ENCODE results near the gene TMEM238. TPM values are rescaled to one million over a fixed set of nuclear protein-coding genes. Genes with fewer than 3 reads are reported as not detected.

Gene TMEM238
- polyA plus RNA-seq, 1 donor from 2014 or later: not detected

DNA sequence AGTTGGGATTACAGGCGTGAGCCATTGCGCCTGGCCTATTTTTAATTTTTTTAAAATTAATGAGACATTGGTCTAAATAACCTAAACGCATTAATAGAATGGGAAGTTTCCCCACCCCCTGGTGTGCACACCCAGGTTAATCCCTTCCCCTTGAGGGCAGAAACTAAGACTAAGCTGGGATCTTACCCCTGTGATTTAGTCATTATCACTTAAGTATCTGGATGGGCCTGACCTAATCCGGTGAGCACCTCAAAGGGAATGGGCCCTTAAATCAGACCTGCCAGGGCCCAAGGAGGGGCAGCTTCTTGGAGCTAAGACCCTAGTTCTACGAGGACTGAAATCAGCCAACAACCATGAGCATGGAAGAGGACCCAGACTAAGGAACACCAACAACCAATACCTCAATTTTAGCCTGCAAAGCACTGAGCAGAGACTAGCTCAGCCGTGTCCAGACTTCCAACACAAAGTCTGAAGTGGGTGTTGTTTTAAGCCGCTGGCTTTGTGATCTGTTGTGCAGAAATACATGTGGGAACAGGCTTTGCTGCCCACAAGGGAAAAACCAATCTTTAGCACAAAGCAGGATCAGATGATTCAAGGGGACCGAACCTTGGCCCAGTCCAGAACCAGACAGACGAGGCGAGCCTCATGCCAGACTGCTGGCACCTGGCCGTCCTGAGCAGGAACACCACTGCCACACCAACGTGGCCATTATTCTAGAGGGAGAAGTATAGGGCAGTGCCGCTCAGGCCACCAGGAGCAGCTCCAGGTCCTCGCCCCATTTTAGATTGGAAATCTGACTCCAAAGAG lies 16.4 kb upstream of the TMEM238 start:
- Histone ChIP-seq H3K27ac (ENCODE audit: low read length) (no peak overlapping the region), H3K79me2 (replicated peaks; ENCODE audit: insufficient read depth, low read length) (peaks cover 2% of the 10 kb centered on the region), H3K9me2 (ENCODE audit: insufficient read depth, low read length) (no peaks in the 10 kb centered on the region), H3K4me3 (ENCODE audit: low read length) (no peak overlapping the region), H3K9ac (ENCODE audit: low read length) (no peak overlapping the region), H2AFZ (ENCODE audit: low read depth, low read length) (no peak overlapping the region), H3K4me2 (ENCODE audit: low read length) (no peak overlapping the region), H3K27me3 (ENCODE audit: insufficient read depth, low read depth, low read length) (no peaks in the 10 kb centered on the region), H3K36me3 (ENCODE audit: insufficient read depth, low read length) (no peaks in the 10 kb centered on the region), H3K9me3 (ENCODE audit: low read length) (no peaks in the 10 kb centered on the region), H4K20me1 (ENCODE audit: insufficient read depth) (no peaks in the 10 kb centered on the region), H3F3A (ENCODE audit: insufficient read depth, low read length, poor library complexity, severe bottlenecking) (no peaks in the 10 kb centered on the region)
- no peak for TF ChIP-seq MXI1 (conservative IDR thresholded peaks at IDR 0.05; ENCODE audit: poor library complexity, severe bottlenecking)
- no peak for TF ChIP-seq POLR2AphosphoS5 (IDR thresholded peaks at IDR 0.05)
- TF ChIP-seq, protein P1, sequence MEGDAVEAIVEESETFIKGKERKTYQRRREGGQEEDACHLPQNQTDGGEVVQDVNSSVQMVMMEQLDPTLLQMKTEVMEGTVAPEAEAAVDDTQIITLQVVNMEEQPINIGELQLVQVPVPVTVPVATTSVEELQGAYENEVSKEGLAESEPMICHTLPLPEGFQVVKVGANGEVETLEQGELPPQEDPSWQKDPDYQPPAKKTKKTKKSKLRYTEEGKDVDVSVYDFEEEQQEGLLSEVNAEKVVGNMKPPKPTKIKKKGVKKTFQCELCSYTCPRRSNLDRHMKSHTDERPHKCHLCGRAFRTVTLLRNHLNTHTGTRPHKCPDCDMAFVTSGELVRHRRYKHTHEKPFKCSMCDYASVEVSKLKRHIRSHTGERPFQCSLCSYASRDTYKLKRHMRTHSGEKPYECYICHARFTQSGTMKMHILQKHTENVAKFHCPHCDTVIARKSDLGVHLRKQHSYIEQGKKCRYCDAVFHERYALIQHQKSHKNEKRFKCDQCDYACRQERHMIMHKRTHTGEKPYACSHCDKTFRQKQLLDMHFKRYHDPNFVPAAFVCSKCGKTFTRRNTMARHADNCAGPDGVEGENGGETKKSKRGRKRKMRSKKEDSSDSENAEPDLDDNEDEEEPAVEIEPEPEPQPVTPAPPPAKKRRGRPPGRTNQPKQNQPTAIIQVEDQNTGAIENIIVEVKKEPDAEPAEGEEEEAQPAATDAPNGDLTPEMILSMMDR (IDR thresholded peaks at IDR 0.05; ENCODE audit: poor library complexity, severe bottlenecking): no peak
- TF ChIP-seq EZH2 (IDR thresholded peaks at IDR 0.05; ENCODE audit: borderline replicate concordance, insufficient read depth, low read length, poor library complexity, severe bottlenecking): no peak
- TF ChIP-seq EP300 (conservative IDR thresholded peaks at IDR 0.05; ENCODE audit: poor library complexity, severe bottlenecking): no peak
- TF ChIP-seq, protein P2, sequence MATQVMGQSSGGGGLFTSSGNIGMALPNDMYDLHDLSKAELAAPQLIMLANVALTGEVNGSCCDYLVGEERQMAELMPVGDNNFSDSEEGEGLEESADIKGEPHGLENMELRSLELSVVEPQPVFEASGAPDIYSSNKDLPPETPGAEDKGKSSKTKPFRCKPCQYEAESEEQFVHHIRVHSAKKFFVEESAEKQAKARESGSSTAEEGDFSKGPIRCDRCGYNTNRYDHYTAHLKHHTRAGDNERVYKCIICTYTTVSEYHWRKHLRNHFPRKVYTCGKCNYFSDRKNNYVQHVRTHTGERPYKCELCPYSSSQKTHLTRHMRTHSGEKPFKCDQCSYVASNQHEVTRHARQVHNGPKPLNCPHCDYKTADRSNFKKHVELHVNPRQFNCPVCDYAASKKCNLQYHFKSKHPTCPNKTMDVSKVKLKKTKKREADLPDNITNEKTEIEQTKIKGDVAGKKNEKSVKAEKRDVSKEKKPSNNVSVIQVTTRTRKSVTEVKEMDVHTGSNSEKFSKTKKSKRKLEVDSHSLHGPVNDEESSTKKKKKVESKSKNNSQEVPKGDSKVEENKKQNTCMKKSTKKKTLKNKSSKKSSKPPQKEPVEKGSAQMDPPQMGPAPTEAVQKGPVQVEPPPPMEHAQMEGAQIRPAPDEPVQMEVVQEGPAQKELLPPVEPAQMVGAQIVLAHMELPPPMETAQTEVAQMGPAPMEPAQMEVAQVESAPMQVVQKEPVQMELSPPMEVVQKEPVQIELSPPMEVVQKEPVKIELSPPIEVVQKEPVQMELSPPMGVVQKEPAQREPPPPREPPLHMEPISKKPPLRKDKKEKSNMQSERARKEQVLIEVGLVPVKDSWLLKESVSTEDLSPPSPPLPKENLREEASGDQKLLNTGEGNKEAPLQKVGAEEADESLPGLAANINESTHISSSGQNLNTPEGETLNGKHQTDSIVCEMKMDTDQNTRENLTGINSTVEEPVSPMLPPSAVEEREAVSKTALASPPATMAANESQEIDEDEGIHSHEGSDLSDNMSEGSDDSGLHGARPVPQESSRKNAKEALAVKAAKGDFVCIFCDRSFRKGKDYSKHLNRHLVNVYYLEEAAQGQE (IDR thresholded peaks at IDR 0.05; ENCODE audit: borderline replicate concordance): no peak
- no peak for TF ChIP-seq RAD21 (conservative IDR thresholded peaks at IDR 0.05)
- no peak for TF ChIP-seq TAF1 (IDR thresholded peaks at IDR 0.05; ENCODE audit: low read depth)
- TF ChIP-seq SMC3 (conservative IDR thresholded peaks at IDR 0.05; ENCODE audit: poor library complexity): no peak

DNA sequence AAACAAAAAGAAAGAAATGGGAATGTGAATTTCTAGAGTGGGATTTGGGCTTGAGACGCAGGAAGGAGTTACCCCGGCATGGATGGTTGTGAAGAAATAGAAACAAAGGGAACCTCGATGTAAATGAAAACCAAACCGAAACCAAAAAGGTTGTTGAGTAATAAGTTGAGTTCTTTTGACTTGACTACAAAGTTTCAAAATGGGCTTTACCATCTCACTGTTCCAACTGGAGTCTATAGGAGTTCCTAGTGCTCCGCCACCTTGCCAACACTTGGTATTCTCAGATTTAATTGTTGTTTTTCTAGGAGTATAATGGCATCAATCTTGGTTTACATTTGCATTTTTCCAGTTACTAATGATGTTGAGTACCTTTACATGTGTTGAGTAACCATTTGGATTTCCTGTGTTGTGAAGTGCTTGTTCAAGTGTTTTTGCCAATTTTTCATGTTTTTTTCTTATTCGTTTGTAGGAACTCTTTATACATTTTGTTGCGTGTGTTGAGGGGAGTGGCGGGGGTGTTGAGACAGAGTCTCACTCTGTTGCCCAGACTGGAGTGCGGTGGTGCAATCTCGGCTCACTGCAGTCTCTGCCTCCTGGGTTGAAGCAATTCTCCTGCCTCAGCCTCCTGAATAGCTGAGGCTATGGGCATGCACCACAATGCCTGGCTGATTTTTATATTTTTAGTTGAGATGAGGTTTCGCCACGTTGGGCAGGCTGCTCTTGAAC lies 14.3 kb upstream of the TMEM238 start:
- Histone ChIP-seq H3K4me3 (ENCODE audit: low read length) (no peak overlapping the region), H3K9me2 (ENCODE audit: insufficient read depth, low read length) (no peaks in the 10 kb centered on the region), H2AFZ (ENCODE audit: low read depth, low read length) (no peak overlapping the region), H3K27me3 (ENCODE audit: insufficient read depth, low read depth, low read length) (no peaks in the 10 kb centered on the region), H3K9me3 (ENCODE audit: low read length) (no peaks in the 10 kb centered on the region), H3F3A (ENCODE audit: insufficient read depth, low read length, poor library complexity, severe bottlenecking) (no peaks in the 10 kb centered on the region), H3K36me3 (ENCODE audit: insufficient read depth, low read length) (no peaks in the 10 kb centered on the region), H3K9ac (ENCODE audit: low read length) (no peak overlapping the region), H3K79me2 (replicated peaks; ENCODE audit: insufficient read depth, low read length) (no peaks in the 10 kb centered on the region), H3K4me2 (ENCODE audit: low read length) (no peak overlapping the region), H3K27ac (ENCODE audit: low read length) (no peak overlapping the region), H4K20me1 (ENCODE audit: insufficient read depth) (no peaks in the 10 kb centered on the region)
- TF ChIP-seq, protein P1 (IDR thresholded peaks at IDR 0.05; ENCODE audit: poor library complexity, severe bottlenecking): no peak
- TF ChIP-seq SMC3 (conservative IDR thresholded peaks at IDR 0.05; ENCODE audit: poor library complexity) (no peak), RAD21 (conservative IDR thresholded peaks at IDR 0.05) (no peak), TAF1 (IDR thresholded peaks at IDR 0.05; ENCODE audit: low read depth) (no peak)

Measured in neural cell (in vitro differentiated cells).